Stromal cell of bone marrow (primary cell): ENCODE measurements around the gene STEAP2.
"Not testable (repeated sequence)": the region's sequence is repeated elsewhere in the genome, so short reads cannot be mapped to it uniquely, and the experiment has no call there.

Experiments
- DNase-seq: peaks from one replicate; pipeline ENCODE4 v3.0.0-alpha.2; 2012; ENCODE audit warnings: low read depth

The STEAP2 gene

DNA sequence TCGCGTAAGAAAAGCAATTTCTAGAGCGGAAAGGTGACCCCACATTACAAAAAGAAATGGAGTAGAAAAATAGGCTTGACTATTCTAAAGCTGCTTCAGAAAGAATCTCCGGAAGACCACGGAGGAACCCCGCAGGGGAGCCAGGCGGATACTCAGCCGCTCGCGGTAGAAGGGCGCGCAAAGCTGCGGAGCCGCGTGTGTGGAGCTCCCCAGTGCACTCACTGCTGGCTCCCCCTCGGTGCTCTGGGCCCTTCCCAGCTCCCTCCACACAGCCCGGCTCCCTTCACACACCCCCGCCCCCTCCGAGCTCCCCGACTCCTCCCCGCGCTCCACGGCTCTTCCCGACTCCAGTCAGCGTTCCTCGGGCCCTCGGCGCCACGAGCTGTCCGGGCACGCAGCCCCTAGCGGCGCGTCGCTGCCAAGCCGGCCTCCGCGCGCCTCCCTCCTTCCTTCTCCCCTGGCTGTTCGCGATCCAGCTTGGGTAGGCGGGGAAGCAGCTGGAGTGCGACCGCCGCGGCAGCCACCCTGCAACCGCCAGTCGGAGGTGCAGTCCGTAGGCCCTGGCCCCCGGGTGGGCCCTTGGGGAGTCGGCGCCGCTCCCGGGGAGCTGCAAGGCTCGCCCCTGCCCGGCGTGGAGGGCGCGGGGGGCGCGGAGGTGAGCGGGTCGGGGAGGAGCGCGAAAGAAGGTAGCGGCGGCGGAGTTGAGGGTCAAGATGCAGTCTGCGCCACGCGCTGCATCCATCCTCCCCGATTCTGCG lies at the start of gene STEAP2:
TSS of gene STEAP2 (plus strand) at position 350 of the 758 bp plus-strand sequence. CDS start 13,343 bp downstream, outside the sequence.
- DNase-seq, result peak; percentile 91

DNA sequence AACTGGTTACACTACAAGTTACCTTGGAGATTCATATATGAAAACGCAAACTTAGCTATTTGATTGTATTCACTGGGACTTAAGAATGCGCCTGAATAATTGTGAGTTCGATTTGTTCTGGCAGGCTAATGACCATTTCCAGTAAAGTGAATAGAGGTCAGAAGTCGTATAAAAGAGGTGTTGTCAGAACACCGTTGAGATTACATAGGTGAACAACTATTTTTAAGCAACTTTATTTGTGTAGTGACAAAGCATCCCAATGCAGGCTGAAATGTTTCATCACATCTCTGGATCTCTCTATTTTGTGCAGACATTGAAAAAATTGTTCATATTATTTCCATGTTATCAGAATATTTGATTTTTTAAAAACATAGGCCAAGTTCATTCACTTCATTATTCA lies 48.0 kb upstream of the STEAP2 start:
- DNase-seq, result no peak

DNA sequence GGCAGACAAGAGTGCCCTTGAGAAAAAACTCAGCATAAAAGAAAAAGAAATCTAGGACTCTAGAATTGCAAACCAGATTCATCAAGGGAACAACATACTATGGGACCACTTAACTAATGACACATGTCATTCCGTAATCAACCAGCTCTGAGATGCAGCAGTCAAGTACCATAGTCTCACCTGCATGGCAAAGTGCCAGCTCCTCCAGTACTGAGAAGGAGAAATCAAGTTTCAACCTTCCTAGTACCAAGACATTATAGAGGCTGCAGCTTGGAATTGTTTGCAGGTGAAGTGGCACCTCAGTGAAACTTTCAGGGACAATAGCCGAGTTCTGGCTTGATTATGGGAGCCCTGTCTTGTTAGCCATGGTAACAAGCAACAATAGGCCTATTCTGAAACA lies 45.8 kb upstream of the STEAP2 start:
- DNase-seq, result no peak

DNA sequence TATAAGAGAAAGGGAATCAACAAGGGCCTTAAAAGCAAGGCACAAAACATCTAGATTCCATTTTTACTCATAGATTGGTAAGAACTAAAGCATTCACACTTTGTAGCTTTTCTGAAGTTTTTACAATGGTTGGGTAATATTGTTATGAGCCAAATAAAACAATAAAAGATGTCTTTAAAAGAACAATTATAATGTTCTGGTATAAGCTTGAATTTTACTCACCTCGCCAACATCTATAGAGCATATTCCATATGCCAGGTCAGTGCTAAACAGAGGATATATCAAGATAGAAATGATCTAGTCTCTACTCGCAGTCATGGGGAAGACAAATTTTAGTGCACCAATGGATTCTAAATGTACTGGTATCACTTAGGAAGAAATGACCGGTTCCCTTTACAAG lies 45.4 kb upstream of the STEAP2 start:
- no peak for DNase-seq

DNA sequence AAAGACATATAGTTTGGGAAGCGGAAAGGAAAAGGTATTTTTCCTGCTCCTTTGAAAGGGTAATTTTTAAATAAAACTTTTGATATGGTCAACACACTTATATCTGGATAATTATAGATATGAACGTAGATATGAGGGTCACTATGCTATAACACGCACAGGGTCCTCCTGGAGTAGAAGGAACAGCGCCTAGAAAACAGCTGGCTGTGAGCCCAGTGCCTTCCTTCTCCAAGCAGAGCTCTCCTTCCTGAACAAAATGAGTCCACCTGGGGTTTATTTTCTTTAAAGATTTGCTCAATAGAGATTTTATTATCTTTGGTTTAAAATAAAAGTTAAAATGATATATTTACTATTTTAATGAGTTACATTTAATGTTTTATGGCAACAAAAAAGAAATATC lies 44.2 kb upstream of the STEAP2 start:
- no peak for DNase-seq

DNA sequence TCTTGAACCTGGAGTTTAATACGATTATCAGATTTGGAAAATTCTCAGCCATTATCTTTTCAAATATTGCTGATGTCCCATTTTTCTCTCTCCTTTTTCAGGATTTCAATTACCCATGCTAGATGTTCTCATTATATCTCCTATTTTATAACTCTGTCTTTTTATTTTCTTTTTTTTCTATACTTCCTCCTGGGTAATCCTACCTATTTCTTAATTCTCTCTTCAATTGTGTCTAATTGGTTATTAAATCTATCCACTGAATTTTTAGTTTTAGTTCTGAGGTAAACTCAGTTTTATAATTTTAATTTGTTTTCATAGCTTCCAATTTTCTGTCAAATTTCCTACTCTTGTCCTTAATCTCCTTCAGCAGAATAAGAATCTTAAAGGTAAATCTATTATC lies 41.6 kb upstream of the STEAP2 start:
- no peak for DNase-seq

DNA sequence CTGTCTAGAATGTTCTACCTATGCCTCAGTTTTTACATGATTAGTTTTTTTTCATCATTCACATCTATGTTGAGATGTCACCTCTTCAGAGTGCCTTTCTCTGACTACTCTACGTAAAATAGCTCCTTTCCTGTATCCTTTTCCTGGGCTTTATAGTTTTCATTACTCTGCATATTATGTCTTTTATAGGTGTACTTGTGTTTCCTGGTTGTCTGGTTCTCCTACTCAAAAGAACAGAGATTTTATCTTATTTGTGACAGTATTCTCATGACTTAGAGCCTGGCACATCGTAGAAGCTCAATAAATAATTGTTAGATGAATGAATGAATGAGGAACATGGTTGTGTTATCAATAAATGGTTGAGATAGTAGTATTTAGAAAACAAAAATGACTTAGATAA lies 39.4 kb upstream of the STEAP2 start:
- DNase-seq, result no peak

DNA sequence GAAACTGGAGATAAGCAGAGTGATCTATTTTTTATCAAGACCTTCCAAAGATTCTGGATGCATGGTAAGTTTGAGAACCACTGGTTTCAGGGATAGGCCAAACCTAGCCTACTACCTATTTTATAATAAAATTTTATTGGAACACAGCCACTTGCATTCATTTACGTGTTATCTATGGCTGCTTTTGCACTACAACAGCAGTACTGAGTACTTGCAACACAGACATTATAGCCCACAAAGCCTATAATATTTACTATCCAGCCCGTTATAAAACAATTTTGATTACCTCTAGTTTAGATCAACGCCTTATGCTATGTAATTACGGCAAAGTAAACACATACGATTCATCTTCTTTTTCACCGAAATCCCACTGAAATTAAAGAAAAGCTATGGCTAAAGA lies 38.9 kb upstream of the STEAP2 start:
- DNase-seq, result no peak

DNA sequence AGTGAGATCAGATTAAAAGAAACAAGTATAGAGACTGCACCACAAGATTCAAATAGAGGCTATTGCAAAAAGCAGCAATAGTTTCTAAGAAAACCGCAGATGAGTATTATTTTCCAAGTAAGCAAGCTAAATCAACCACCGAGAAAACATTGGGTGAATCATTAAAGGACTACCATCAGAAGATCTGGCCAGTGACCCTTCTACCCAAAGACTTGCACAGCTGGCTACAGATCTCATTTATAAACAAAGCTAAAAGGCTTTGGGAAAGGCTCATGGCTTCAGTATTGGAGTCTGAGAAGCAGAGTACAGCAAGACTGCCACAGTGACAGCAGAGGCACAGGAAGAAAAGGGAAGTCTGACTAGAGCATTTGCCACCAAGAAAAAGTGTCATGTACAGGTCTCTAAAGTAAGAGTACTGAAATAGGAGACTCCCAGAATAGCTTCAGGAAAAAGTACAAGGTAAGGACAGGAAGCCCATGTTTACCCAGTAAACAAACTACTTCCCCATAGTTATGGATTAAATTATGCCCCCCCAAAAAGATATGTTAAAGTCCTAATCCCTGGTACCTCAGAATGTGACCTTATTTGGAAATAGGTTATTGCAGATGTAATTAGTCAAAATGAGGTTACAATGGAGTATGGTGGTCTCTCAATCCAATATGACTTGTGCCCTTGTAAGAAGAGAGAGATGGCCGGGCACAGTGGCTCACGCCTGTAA lies 38.3 kb upstream of the STEAP2 start:
- DNase-seq, result peak; percentile 83

DNA sequence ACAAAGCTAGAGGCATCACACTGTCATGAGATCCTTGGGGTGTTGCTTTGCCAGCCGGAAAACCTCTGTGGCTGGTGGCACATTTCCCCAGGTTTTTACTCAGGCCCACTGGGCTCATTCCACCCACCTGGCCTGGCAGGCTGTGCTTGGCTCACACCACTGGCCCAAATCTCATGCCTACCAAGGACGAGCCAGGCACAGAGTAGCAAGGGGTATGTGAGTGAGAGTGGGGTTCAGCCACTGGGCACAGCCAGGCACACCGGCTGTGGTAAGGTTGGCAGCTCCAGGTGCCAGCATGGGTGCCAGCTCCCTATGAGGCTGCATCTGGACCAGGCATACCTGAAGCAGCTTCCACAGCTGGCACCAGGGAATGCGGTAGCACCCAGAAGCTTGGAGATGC lies 35.9 kb upstream of the STEAP2 start:
- no peak for DNase-seq

DNA sequence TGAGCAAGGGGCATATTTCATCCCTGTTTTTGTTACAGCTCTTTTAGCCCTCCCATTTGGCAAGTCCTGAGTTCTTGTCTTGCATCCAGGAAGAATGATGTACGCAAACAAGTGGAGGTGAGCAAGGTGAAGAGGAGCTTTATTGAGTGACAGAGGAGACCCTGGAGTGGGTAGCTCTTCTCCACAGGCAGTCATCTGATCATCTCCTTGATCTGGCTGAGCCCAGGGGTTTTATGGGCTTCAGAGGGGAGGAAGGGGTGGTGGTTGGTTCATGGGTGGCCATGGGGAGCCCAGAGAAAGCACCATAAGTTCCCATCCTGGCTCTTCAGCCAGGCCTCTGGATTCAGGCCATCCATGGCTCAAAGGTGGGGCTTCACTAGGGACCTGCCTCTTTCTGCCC lies 35.3 kb upstream of the STEAP2 start:
- DNase-seq, result no peak

DNA sequence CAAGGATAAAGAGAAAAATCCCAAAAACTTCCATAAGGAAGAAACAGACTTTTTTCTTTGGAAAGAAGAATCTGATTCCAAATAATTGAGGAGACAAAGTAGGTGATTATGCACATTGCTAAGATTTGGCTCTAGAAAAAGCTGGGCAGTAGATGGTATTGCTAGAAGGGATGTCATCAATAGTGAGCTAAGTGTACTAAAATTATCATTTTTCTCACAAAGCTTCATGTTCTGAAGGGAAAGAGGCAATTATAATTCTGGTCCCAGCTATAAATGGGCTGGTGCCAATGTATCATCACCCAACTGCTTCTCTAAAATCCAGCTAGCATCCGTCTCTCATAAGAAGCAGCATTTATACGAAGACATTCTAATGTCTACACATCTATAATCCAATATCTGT lies 33.4 kb upstream of the STEAP2 start:
- DNase-seq, result no peak

DNA sequence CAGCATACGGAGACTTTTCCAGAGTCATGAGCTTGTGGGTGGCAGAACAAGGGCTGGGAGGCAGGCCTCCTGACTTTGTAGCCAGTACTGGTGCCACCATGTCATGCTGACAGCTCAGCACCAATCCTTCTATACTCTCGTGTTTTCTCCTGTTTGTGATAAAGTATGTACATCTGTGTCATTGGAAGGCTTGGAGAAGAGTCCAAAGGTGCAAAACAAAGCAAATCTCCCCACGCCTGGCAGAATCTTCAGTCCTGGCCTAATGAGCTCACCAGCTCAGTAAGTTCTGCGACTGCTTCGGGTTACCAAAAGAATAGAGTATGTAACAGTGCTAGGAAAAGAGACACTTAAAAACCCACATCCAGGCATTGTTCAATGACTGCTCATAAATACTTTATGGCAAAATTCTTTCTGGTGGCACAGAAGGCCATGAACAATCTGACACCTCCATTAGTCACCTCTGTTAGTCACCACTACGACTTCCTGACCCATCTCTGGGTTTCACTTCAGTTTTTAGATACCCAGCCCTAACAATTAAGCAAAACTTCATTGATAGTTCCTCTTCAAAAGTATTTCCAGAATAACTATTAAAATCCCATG lies 32.8 kb upstream of the STEAP2 start:
- DNase-seq, result peak; percentile 64

DNA sequence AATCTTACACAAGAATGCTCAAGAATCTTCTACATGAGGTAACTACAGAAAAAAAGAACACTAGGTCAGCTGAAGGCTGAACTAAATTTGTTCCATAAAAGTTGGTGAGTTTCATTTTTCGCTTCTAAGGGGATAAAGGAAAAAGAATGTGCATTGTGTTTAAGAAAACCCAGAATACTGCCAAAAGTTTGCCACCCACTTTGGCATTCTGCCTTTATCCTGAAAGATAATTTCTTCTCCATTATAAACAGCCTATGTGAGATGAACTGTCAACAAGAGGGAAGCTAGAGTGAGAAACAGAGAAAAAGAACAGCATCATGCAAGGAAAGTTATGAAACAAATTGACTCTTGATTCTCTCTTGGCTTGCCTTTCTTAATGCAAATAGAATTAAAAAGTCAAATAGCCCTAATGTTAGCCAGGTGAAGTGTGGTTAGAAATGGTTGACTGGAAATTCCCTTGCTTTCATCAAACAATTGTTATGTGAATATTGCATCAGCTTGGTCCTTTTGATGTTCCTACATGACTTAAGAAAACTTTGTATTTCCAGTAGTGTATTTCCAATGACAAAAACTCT lies 31.4 kb upstream of the STEAP2 start:
- no peak for DNase-seq

DNA sequence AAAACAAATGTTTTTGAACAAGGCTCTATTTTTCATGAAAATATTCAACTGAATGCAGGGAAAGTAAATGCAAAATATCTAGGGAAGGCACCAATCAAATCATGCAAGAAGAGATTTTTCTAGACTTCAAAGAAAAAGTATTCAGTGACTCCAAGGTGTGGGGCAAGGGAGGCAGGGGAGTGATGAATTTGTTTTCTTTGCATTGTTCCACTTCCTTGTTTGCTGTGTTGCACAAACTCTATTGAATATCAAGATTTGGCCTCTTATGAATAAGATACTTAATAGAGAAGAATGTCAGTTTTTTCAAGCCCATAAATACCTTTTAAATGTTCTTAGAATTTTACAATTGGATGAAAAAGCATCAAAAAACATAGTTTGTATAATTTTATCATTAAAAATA lies 30.9 kb upstream of the STEAP2 start:
- no peak for DNase-seq

DNA sequence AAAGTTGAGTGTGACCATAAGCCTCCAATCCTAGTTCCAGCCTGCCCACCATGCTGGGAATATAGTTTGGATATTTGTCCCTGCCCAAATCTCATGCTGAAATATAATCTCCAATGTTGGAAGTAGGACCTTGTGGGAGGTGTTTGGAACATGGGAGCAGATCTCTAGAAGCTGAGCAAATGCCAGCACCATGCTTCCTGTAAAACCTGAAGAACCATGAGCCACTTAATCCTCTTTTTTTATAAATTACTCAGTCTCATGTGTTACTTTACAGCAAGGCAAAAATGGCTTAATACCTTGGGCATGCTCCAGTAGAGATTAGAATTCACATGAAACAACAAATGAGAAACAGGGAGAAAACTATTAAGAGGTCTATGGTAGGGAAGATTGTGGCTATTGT lies 30.1 kb upstream of the STEAP2 start:
- DNase-seq, result no peak

DNA sequence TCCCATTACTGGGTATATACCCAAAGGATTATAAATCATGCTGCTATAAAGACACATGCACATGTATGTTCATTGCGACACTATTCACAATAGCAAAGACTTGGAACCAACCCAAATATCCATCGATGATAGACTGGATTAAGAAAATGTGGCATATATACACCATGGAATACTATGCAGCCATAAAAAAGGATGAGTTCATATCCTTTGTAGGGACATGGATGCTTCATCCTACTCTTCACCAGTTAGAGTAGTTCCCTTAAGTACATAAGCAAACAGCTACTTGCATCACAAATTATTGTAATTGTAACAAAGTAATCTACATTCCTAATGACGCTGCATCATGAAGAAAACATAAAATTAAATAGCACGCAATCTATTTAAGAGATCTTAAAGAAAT lies 25.2 kb upstream of the STEAP2 start:
- DNase-seq, result not testable (repeated sequence)

DNA sequence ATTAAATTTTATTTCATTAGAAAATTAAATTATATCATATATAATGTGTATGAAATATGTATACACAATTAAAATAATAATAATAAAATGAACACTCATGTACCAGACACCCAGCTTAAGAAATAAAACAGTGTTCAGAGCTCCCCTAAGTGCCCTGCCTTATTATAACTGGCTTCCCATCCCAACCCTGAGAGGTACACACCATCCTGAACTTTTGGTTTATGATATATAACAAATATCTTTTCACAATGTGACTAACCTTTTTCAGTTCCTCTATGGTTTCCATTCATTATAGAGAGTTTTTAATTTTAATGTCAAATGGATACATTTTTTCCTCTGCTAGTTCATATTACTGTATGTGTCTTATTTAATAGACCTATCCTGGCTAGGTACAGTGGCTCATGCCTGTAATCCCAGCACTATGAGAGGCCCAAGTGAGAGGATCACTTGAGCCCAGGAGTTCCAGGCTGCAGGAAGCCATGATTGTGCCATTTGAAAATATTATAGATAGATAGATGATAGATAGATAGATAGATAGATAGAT lies 24.0 kb upstream of the STEAP2 start:
- no peak for DNase-seq

DNA sequence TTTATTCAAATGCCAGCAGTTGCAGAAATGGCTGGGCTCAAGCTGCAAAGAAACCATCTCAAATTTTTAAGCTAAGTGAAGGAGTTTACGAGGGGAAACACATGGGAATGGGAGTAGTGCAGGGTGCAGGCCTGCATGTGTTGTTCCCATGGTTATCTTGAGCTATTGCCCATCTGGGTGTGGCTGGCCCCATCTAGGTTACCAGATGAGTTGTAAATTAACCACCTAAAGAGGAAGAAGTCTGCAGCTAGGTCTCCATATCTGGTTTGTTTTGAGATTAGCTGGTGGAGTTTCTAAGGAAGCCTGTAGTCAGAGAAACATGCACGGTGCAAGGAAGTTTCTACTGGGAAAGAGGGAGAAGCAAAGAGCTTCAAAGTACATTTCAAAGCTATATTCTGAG lies 23.3 kb upstream of the STEAP2 start:
- DNase-seq, result no peak

DNA sequence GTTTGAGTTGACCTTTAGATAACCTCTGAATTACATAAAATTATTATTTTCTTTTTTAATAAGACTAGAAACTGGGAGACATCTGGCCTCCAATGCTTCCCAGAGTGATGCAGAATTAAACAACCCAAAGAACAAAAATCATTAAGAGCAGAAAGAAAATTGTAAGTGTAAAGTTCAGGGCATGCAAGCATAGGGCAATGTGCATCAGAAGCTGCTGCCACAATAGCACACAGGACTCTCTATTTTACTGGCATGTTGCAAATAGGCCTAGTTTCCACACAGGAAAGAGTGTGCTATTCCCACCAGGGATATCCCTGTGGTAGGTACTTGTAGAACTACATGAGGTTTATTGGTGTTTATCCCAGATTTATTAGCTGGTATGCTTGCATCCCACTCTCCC lies 20.5 kb upstream of the STEAP2 start:
- no peak for DNase-seq

DNA sequence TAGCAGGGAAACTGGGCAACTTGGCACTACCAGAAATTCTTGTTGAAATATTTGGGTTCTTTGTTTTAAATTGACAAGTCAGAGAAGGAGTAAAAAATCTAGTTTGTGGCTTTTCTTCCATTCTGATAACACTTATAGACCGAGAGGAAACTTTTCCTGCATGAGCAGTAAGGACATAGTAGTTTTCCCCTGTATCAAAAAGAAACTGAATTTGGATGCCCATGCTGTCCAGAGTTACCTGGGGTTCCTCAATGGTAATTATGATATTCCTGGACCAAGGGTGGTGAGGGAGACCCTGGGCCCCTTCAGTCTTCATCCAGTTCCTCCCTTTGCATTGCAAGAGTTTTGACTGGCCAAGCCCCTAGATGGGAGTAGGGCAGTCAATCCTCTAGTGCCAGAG lies 19.9 kb upstream of the STEAP2 start:
- no peak for DNase-seq

DNA sequence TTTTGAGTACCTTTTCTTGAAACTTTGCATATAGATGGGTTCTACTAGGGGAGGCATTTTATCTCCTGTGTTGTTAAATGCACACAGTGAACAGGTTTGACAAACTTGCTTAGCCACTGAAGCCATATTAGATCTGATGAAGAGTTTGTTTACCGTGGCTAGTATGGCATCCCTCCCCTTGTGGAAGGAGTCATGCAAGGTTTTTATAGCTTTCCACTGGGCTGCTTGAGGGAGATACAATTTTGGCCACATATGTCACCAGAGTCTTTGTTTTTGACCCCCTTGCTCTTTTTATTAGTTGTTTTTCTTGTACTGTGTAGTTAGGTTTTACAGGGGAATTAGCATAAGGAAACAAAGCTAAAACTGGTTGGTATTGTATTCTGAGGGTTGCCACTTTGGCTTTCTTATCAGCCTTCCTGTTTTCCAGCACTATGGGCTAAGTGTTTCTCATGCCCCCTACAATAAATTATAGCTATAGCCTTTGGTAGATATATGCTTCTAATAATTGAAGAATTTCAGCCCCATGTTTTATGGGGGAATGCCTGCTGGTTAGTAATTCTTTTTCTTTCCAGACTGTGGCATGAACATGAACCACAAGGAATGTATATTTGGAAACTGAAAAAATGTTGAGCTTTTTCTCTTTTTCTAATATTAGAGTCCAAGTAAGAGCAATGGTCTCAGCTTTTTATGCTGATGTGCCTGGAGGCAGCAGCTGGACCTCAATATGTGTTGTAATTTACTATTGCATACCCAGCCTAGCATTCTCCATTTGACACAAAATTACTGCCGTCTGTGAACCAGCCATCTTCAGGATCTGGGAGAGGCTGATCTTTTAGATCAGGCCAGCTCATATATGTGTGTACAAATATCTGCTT lies 18.4 kb upstream of the STEAP2 start:
- peak; percentile 30 for DNase-seq
